ENCODE results near the gene HECTD1. TPM values are rescaled to one million over a fixed set of nuclear protein-coding genes. Genes with fewer than 3 reads are reported as not detected.

The HECTD1 gene
- total RNA-seq, 1 experiment from 2014 or later: 101 TPM

- DNase-seq (ENCODE audit: low read depth, low spot score): no peak
- no peaks in the 10 kb centered on the region for H3K27me3 ChIP-seq (ENCODE audit: control insufficient read depth, insufficient read depth, low read length)
- in situ Hi-C loops (cut with HindIII; ENCODE audit: low pct_unique_long_range_greater_than_20kb, low sequenced_read_pairs) (no loop called here), intact Hi-C loops (cut with micrococcal nuclease; ENCODE audit: unreplicated experiment) (no loop called here)
- no peaks in the 10 kb centered on the region for H3K4me1 ChIP-seq (ENCODE audit: control insufficient read depth, insufficient read depth, low read length)
- BruUV-seq (replicated peaks): no TSS peak
- H3K27ac ChIP-seq (ENCODE audit: low read length): no peak overlapping the region
- H3K9me3 ChIP-seq (ENCODE audit: control insufficient read depth, insufficient read depth, low read depth, low read length): no peaks in the 10 kb centered on the region
- H3K36me3 ChIP-seq (ENCODE audit: control insufficient read depth, insufficient read depth, low read length): peaks cover 43% of the 10 kb centered on the region
- ChIA-PET CTCF (no interaction called here), POLR2A (no interaction called here)
- TF ChIP-seq TCF7L2 (IDR thresholded peaks at IDR 0.05; ENCODE audit: low read depth, low read length) (no peak), SIN3A (IDR thresholded peaks at IDR 0.05; ENCODE audit: borderline replicate concordance, insufficient read depth, low read depth, low read length) (no peak), POLR2AphosphoS5 (IDR thresholded peaks at IDR 0.05; ENCODE audit: low read depth, low read length) (no peak), REST (IDR thresholded peaks at IDR 0.05; ENCODE audit: insufficient read depth in 1 of 2, low read depth in 2 of 2, low read length in 1 of 2) (no peak), CTCF (IDR thresholded peaks at IDR 0.05) (no peak)
- no peak overlapping the region for H3K4me3 ChIP-seq (ENCODE audit: low read depth in 2 of 2, low read length in 2 of 2)
- no peak for ATAC-seq
Measured at GRCh38 chr14:31125231-31125630, 82.4 kb downstream of the HECTD1 start.

- ChIA-PET POLR2A (no interaction called here), CTCF (interaction anchor here (0.6 to 0.7 kb wide), 2 partner anchors 14 to 84 kb away, joined by 3 to 9 read pairs; partner anchors contain the start of gene HECTD1)
- intact Hi-C loops (cut with micrococcal nuclease; ENCODE audit: unreplicated experiment) (no loop called here), in situ Hi-C loops (cut with HindIII; ENCODE audit: low pct_unique_long_range_greater_than_20kb, low sequenced_read_pairs) (no loop called here)
- Histone ChIP-seq H3K27ac (ENCODE audit: low read length) (no peak overlapping the region), H3K36me3 (ENCODE audit: control insufficient read depth, insufficient read depth, low read length) (peaks cover 44% of the 10 kb centered on the region), H3K9me3 (ENCODE audit: control insufficient read depth, insufficient read depth, low read depth, low read length) (no peaks in the 10 kb centered on the region), H3K4me1 (ENCODE audit: control insufficient read depth, insufficient read depth, low read length) (no peaks in the 10 kb centered on the region), H3K4me3 (ENCODE audit: low read depth in 2 of 2, low read length in 2 of 2) (no peak overlapping the region), H3K27me3 (ENCODE audit: control insufficient read depth, insufficient read depth, low read length) (no peaks in the 10 kb centered on the region)
- no TSS peak for BruUV-seq (replicated peaks)
- no peak for ATAC-seq
- TF ChIP-seq TCF7L2 (IDR thresholded peaks at IDR 0.05; ENCODE audit: low read depth, low read length) (no peak), POLR2AphosphoS5 (IDR thresholded peaks at IDR 0.05; ENCODE audit: low read depth, low read length) (no peak), SIN3A (IDR thresholded peaks at IDR 0.05; ENCODE audit: borderline replicate concordance, insufficient read depth, low read depth, low read length) (no peak), REST (IDR thresholded peaks at IDR 0.05; ENCODE audit: insufficient read depth in 1 of 2, low read depth in 2 of 2, low read length in 1 of 2) (no peak), CTCF (IDR thresholded peaks at IDR 0.05) (no peak)
- no peak for DNase-seq (ENCODE audit: low read depth, low spot score)
Measured at GRCh38 chr14:31124197-31124596, 83.4 kb downstream of the HECTD1 start.

Measured in Panc1 (cell line).